Nephron progenitor cell (in vitro differentiated cells): ENCODE measurements around the gene KATNAL1.

Experiments
- DNase-seq: peaks from one replicate; pipeline ENCODE4 v3.0.0; 2021
- H3K27ac Mint-ChIP-seq: 2 replicates; pipeline ENCODE4 v1.8.0; 2021; ENCODE audit warnings: mild to moderate bottlenecking, moderate library complexity, mixed read lengths
- H3K27me3 Mint-ChIP-seq: 2 replicates; pipeline ENCODE4 v1.8.0; 2021; ENCODE audit warnings: mild to moderate bottlenecking, low read depth, mixed read lengths; ENCODE audit not compliant: poor library complexity
- H3K36me3 Mint-ChIP-seq: 2 replicates; pipeline ENCODE4 v1.8.0; 2021; ENCODE audit warnings: low read depth, mixed read lengths
- H3K4me1 Mint-ChIP-seq: 2 replicates; pipeline ENCODE4 v1.8.0; 2021; ENCODE audit warnings: mixed read lengths
- H3K4me3 Mint-ChIP-seq: 2 replicates; pipeline ENCODE4 v1.8.0; 2021; ENCODE audit warnings: mild to moderate bottlenecking, moderate library complexity, mixed read lengths
- H3K9me3 Mint-ChIP-seq: 2 replicates; pipeline ENCODE4 v1.8.0; 2021; ENCODE audit warnings: mild to moderate bottlenecking, moderate library complexity, mixed read lengths
- CTCF ChIP-seq: fragments of 200-600 bp; sonication (generic); IDR thresholded peaks from 2 replicates; pipeline ENCODE4 v1.5.0; 2021; ENCODE audit warnings: antibody characterized with exemption

The KATNAL1 gene

GRCh38 chr13:30241532-30241931 is 65.8 kb downstream of the KATNAL1 start:
- H3K36me3 Mint-ChIP-seq, result peaks cover 50% of the 10 kb centered on the region
- H3K27me3 Mint-ChIP-seq, result no peaks in the 10 kb centered on the region
- no peak overlapping the region for H3K27ac Mint-ChIP-seq
- peaks cover 28% of the 10 kb centered on the region for H3K9me3 Mint-ChIP-seq
- no peak for TF ChIP-seq CTCF
- H3K4me3 Mint-ChIP-seq, result no peak overlapping the region
- no peak for DNase-seq
- no peaks in the 10 kb centered on the region for H3K4me1 Mint-ChIP-seq

- Mint-ChIP-seq H3K4me3 (no peak overlapping the region), H3K27ac (no peak overlapping the region)
Measured at GRCh38 chr13:30240608-30241007, 66.7 kb downstream of the KATNAL1 start.

GRCh38 chr13:30235216-30235615 is 72.1 kb downstream of the KATNAL1 start:
- Mint-ChIP-seq H3K4me1 (no peaks in the 10 kb centered on the region), H3K9me3 (no peaks in the 10 kb centered on the region), H3K27ac (no peak overlapping the region), H3K4me3 (no peak overlapping the region), H3K36me3 (peaks cover 20% of the 10 kb centered on the region), H3K27me3 (no peaks in the 10 kb centered on the region)
- DNase-seq, result no peak
- TF ChIP-seq CTCF, result no peak

More at GRCh38 chr13:30240608-30241007, 66.7 kb downstream of the KATNAL1 start:
- no peak for DNase-seq
- Mint-ChIP-seq H3K27me3 (no peaks in the 10 kb centered on the region), H3K36me3 (peaks cover 40% of the 10 kb centered on the region), H3K9me3 (peaks cover 18% of the 10 kb centered on the region), H3K4me1 (no peaks in the 10 kb centered on the region)
- no peak for TF ChIP-seq CTCF

GRCh38 chr13:30234619-30235162 is 72.7 kb downstream of the KATNAL1 start:
- no peak overlapping the region for H3K4me3 Mint-ChIP-seq
- no peaks in the 10 kb centered on the region for H3K27me3 Mint-ChIP-seq
- H3K36me3 Mint-ChIP-seq, result peaks cover 19% of the 10 kb centered on the region
- no peak overlapping the region for H3K27ac Mint-ChIP-seq
- TF ChIP-seq CTCF, result no peak
- no peaks in the 10 kb centered on the region for H3K9me3 Mint-ChIP-seq
- DNase-seq, result no peak
- H3K4me1 Mint-ChIP-seq, result no peaks in the 10 kb centered on the region

- no peak for DNase-seq
- Mint-ChIP-seq H3K4me1 (no peaks in the 10 kb centered on the region), H3K27ac (no peak overlapping the region), H3K4me3 (no peak overlapping the region), H3K9me3 (peaks cover 39% of the 10 kb centered on the region), H3K27me3 (no peaks in the 10 kb centered on the region), H3K36me3 (peaks cover 85% of the 10 kb centered on the region)
- no peak for TF ChIP-seq CTCF
Measured at GRCh38 chr13:30224732-30225131, 82.6 kb downstream of the KATNAL1 start.

GRCh38 chr13:30222254-30222653 is 85.1 kb downstream of the KATNAL1 start:
- H3K27ac Mint-ChIP-seq, result no peak overlapping the region
- DNase-seq, result no peak
- TF ChIP-seq CTCF, result no peak
- H3K4me1 Mint-ChIP-seq, result no peaks in the 10 kb centered on the region
- no peaks in the 10 kb centered on the region for H3K27me3 Mint-ChIP-seq
- no peak overlapping the region for H3K4me3 Mint-ChIP-seq
- H3K9me3 Mint-ChIP-seq, result peaks cover 39% of the 10 kb centered on the region
- H3K36me3 Mint-ChIP-seq, result peaks cover 79% of the 10 kb centered on the region
